ENCODE data around the gene DGKH.

DGKH gene

DNA sequence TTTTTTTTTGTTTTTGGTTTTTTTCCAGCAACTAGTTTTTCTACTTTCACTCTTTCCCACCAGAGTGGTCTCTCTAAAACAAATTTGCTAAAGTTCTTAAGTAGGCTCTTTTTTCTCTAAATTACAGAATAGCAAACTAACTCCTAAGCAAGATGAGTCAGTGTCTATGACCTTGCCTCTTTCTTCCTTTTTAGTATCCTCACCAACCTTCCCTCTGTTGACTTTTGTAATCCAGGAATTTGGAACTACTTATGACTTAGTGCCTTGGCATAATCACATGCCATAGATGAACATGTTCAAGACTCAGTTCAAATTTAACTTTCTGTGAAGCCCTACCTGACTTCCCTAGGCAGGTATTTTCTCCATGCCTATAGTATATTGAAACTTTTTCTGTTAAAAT, 191.2 kb downstream of the DGKH start:
- DNase-seq: no peak

DNA sequence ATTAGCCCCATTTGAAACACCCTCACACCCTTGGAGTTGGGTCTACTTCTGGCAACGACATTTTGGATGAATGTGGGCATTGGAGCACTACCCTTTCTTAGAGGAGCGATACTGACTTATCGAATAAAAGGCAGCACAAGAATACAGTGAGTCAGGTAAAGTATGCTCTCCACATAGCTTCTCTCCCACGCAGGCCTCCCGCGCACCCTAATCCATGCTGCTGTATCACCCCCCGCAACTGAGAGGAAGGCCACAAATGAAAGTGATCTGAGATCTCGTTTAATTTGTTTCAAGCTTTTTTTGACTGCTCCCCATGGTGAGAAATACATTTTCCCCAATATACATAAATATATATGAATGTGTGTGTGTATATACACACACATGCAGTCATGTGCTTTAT, 198.1 kb downstream of the DGKH start:
- DNase-seq: no peak

DNA sequence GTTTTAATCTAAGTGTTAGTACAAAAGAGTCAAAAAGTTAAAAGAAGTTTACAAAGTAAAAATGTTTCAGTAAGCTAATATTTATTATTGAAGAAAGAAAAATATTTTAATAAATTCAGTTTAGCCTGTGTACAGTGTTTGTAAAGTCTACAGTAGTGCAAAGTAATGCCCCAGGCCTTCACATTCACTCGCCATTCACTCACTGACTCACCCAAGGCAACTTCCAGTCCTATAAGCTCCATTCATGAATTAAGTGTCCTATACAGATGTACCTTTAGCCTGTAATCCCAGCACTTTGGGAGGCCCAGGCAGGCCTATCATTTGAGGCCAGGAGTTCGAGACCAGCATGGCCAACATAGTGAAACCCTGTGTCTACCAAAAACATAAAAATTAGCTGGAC, 199.4 kb downstream of the DGKH start:
- no peak for DNase-seq

DNA sequence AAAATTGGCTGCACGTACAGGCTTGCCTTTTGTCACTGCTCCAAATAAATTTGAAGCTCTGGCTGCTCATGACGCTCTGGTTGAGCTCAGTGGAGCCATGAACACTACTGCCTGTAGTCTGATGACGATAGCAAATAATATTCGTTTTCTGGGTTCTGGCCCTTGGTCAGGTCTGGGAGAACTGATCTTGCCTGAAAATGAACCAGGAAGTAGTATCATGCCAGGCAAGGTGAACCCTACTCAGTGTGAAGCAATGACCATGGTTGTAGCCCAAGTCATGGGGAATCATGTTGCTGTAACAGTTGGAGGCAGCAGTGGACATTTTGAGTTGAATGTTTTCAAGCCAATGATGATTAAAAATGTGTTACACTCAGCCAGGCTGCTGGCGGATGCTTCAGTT, 207.4 kb downstream of the DGKH start:
- DNase-seq: no peak

DNA sequence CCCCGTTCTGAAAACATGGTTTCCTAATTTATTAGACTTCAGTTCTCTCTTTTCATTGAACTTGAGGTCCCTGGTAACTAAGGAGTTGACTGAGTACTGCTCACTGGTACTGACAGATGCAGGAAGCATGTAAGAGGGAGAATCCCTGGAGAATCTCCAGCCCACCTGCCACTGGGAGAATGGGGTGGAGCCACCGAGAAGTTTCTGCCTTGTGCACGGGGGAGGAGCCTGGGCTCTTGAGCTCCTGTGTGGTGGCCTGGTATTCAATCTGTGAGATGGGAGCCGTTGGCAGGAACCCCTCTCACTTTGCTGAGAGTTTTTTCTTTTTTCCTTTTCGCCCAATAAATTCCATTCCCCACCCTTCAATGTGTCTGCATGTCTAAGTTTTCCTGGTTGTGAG, 210.3 kb downstream of the DGKH start:
- DNase-seq: no peak

DNA sequence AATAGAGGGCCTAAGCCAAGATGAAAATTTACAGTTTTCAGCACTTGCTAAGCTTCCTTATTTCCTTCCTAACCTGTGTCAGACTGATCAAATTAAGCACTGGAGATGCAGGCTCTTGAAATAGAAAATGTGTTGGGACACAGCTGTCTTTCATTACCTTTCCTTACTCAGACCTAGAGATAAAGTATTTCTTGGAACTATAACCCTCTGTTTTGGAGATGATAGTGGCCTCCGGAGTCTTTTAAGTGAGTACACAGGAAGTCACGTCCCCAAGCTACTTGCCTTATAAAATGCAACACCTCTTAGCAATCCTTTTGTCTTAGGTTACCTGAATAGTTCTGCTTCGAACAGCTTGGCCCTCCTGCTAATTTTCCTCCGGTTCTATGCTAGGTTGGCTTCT, 211.1 kb downstream of the DGKH start:
- DNase-seq: no peak

DNA sequence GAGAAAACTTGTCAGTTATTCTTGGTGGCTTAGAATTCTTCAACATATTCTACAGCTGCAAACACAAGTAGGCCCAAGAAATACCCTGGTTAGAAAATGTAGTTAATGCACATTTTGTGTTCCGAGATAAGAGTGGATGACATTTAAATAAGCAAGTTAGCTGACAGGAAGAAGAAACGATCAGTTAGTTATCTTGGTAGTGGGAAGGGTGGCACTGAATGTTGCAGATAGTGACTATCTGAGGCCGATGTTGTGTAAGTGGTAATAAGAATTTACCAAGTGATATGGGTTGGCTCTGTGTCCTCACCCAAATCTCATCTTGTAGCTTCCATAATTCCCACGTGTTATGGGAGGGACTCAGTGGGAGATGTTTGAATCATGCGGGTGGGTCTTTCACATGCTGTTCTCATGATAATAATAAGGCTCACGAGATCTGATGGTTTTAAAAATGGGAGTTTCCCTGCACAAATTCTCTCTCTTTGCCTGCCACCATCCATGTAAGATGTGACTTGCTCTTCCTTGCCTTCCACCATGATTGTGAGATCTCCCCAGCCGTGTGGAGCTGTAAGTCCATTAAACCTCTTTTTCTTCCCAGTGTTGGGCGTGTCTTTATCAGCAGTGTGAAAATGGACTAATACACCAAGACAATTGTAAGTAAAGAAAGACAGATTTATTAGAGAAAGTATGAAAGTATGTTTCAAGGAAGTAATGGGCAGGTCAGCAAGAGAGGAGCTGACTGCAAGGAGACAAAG, 212.6 kb downstream of the DGKH start:
- no peak for DNase-seq

DNA sequence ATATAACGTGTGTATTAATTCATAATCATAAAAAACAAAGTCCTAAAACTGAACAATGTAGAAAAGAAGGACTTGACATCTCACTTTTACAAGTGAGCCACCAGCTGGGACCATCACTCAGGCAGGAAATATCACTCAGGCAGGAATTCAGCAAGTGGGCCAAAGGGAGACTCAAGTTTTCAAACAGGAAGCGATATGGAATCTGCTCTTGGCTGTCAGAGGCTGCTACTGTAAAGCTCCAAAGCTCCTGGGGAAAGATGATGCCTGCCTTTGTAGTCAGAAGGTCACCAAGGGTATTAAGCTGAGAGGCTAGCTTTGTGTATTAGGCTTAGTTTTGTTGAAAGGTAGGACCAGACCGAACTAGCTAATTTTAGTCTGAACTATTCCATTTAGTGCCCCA, 218.0 kb downstream of the DGKH start:
- no peak for DNase-seq

DNA sequence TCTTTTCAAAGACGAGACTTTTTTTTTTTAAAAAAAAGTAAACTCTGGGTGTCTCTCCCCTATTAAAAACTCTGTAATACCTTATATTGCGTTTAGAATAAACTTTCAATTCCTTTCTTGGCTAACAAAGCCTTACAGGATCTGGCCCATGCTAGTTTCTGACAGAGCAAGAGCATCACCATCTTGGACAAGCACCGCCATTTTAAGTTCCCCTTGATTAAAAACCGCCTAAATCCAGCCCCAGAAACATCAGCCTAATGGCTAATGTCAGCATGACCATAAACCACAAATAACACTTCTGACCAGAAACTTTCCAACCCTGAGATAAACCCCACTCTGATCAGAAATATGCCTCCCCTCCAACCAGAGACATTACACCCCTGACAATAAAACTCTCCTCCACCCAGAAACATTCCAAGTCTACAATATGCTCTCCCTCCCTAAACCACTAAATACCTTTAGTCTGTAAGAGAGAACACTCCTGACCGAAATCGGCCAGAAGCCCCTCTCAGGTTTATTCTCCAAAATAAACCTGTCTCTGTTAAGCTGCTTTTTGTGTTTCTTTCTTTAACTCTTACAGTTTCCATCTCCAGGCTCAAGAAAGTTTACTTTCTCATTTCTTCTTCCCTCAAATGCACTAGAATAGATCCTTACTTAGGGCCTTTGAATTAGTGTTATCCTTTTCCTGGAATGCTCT, 221.9 kb downstream of the DGKH start:
- DNase-seq: no peak

DNA sequence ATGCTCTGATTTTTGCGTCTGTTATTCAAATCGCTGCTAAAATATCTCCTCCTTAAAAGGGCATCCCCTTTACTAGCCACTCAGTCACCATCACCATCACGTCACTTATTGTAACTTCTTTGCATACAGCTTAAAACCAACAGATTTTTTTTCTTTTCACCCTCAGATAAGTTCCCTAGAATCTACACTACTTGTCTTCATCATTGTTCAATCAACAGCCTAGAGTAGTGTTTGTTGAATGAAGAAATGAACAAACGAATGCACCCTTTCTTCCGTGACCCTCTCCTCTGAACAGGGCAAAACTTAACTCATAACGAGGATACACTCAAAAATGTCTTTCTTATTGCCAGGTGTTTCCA, 222.4 kb downstream of the DGKH start:
- no peak for DNase-seq

DNA sequence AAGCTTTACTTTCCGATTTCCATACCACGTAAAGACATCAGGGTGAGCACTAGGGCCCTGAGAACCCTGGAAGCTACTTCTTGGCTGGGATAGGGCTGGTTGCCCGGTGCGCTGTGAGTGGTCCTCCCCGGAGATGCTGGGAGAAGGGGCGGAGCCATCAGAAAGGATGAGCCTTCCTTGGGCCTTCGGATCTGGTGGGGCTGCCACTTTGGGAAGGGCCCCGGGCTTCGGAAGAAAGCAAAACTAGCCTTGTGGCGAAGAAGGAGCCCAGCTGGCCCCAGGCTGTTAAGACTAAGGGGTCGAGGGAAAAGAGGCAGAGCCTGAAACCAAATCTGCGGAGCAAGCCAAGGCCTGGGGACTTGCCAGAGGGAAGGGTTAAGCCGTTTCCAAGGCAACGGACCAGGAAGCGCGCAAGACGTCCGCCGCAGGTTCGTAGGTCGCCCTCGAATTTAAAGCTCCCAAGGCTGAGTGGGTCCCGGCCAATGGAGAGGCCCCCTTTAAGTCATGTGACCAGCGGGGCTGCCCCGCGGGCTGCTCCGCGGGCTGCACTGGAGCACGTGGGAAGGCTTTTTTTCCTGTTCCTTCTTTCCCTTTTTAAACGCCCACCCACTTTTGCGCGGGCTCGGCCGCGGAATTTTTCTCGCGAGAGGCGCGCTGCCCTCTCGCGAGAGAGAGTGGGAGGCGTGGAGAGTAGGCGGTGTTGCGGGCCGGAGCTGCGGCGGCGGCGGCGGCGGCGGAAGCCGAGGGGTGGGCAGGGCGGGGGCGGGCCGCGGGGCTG, 223.1 kb downstream of the DGKH start:
- peak; percentile 72 to 83 (median 78) for DNase-seq

DNA sequence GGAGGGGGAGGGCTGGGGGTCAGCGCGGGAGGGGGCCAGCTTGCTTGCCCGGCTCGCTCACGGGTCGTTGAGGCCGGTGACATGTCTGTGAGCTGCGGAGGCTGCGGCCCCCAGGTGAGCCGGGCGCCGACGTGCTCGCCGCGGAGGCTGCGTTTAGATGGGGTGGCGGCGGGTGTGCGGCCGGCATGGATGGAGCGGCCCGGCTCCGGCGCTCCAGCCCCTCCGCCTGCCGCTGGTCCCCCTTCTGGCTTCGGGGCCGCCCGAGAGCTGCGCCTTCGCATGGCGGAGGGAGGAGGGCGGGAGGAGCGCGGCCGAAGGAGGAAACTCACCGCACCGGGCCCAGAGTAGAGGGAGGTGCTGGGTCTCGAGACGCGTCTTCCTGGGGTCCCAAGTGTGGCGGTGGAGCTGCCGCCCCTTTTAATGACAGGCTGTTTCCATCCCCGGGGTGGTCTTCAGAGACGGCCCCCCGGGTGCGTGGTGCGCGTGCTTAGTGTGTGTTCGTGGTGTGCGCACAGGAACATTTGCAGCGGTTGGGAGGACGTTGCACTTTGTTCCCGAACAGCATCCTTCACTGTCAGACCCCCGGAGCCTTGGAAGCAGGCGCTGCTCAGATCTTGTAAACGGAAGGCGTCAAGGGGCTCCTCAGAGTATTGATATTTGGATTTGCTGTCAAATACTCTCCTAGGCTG, 223.8 kb downstream of the DGKH start, which contains the start of gene AKAP11:
AKAP11 (plus strand) TSS at position 38 of the 689 bp plus-strand sequence. CDS start 14,197 bp downstream, outside the sequence.
- peak; percentile 12 to 47 (median 38) for DNase-seq

DNA sequence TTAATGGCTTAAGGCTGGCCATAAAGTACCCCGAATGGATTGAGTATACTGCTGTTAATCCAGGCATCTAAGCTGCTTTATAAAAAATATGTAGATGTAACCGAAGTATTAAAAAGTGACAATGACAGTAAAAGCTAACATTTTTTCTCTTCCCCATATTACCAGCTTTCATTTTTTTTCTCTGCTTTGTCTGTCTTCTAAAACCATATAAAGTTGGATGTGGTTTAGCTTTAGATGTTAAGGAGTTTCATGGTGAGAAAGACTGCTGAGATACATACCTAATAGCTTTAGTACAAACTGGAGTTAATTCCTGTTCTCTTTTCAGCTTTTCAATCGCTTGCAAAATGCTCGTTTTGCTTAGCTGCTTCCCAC, 224.3 kb downstream of the DGKH start:
- no peak for DNase-seq

DNA sequence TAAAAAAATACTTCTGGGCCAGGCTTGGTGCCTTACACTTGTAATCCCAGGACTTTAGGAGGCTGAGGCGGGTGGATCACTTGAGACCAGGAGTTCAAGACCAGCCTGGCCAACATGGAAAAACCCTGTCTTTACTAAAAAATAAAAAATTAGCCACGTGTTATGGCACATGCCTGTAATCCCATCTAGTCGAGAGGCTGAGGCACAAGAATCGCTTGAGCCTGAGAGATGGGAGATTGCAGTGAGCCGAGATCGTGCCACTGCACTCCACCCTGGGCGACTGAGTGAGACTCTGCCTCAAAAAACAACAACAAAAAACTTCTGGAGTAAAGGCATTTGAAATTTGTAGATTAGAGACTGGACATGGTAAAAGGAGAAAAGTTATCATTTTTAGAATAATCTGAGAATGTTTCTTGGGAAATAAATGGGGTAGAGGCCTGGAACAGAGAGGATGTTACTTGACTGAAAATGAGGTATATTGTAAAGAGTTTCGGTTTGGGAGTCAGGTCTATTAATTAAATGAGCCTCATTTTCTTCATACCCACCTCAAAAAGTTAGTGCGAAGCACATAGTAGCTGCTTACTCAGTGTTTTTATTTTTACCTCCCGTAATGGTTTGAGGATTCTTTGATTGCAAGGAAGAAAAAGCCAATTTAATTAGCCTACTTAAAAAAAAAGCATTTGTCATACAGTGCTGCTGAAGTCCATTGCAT, 226.1 kb downstream of the DGKH start:
- DNase-seq: no peak

DNA sequence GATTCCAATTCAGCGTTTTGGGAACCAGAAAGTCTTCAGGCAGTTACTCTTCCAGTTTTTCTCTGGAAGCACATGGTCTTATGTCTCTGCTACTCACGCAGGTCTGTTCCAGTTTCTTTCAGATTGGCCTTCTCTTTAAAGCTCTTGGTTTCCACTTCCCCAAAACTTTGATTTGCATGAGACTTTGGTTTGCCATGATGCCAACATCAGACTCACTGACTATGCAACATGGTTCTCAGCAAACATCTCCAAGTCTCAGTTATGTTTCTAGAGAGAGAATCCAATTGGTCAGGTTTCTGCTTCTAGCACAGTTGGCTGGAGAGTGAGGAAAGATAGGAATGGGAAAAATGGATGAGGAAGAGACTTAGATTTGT, 226.6 kb downstream of the DGKH start:
- DNase-seq: no peak

DNA sequence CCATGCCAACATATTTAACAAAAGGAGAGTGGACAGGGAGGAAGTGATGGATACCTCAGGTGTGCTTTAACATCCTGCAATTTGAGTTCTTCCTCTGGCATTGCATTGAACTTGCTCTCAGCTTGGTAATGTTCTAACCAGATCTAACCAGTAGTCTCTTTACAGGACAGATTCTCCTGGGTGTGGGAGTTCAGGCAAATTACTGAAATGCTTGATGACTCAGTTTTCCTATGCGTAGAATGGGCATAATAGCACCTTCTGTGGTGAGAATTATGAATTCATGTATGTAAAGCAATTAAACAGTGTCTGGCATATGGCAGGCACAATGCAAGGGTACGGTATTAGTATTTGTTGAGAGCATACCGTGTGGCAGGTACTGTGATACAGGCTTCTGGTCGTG, 227.1 kb downstream of the DGKH start:
- no peak for DNase-seq

DNA sequence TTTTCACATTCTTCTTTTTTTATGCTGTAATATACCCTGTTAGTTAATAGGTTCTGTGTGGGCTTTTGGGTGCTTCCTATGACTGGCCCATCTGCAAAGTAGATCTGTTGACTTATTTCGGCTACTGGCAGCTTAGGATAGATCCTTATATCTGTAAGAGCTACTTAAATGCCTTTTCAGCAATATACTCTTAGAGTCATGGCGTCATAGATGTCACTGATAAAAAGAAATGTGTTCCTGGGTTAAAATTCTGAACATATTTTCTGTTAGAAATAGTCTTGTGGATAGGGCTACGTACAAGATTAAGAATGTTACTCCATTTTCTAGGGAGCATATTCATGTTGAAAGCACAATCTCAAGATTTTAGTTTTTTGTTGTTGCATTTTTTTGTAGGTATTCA, 228.2 kb downstream of the DGKH start:
- no peak for DNase-seq

DNA sequence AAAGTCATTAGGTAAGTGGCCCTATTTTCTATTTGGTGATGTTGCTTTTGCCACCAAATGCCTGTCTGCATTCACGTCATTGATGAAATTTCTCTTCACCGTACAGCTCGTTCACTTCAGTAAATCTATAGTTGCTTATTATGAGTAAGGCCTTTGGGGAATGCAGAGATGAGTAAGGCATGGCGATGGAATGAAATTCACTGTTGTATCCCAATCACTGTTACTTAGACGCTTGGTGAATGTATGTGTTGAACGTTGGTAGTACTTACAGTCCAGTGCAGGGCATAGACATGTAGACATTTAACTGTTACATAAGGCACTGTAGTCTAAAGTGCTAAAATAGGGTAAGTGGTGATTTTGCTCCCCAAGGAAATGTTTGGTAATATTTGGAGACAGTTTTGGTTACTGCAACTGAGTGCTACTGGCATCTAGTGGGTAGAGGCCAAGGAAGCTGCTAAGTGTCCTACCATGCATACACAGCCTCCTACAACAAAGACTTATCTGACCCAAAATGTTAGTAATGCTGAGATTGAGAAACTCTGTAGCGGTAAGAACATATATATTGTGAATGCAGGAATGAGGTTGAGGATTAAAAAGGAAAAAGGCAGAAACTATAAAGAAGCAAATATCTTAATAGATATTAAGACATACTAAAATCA, 229.3 kb downstream of the DGKH start:
- DNase-seq: no peak

DNA sequence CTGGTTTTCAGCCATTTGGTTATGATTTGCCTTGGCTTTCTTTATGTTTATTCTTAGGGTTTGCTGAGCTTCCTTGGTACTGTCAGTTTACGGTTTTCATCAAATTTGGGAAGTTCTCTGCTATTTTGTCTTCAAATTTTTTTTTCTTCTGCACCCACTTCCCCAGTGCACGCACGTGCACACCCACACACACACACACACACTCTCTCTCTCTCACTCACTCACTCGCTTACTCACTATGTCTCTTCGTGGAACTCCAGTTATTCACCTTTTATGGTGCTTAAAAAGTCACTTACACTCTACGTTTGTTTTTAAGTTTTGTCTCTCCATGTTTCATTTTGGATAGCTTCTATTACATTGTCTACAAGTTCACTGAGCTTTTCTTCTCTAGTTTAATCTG, 230.6 kb downstream of the DGKH start:
- no peak for DNase-seq

DNA sequence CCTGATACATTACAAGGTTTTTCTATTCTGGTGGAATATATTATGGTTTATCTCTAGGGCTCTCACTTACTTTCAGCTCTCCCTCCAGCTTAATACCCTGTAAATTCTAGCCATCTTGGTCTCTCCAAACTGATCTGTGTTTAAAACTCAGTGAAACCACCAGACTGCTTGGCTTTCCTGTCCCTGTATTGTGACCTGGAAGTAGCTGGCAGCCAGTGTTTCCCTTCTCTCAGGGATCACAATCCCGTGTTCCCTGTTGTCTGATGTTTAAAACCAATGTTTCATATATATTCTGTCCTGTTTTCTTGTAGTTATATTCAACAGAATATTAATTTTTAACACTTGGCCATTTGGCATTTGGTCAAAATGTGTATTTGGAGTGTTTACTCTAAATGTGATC, 231.5 kb downstream of the DGKH start:
- DNase-seq: no peak

DNA sequence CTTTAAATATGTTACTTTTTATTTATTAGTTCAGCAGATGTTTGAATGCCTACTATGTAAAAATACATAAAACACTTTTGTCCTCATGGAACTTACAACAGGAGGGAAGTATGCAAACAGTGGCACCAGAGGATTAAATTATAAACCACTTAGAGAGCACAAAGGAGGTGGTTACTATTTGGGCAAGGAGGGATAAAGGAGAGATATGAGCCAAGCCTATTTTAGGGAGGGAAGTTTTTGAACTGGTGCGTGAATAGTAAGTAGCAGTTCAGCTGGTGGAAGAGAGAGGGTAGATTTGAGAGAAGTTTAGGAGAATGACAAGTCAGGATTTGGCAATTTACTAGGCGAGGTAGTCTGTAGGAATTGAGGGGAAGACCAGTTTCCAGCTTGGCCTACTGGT, 232.1 kb downstream of the DGKH start:
- no peak for DNase-seq

DNA sequence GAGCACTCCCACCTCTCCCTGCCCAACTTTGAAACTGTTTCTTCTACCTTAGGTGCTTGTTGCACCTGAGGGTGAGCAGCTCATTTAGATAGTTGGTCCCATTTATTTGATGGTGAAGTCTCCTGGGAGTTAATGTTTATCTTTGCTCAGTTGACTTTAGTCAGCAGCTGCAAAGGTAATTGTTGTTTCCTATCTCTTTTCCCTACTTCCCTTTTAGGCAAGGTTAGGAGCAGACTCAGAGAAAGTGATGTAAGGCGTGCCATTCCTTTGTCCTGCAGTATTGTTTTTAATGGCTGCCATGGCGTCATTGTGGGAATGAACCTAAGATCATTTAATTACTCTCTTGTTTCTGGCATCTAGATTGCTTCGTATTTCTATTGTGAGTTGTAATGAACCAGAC, 235.1 kb downstream of the DGKH start:
- no peak for DNase-seq

All from activated naive CD4-positive, alpha-beta T cell (primary cell).